Fibroblast of gingiva (primary cell): ENCODE measurements around the gene BRAT1.

Experiments
- DNase-seq: peaks from one replicate; pipeline ENCODE4 v3.0.0-alpha.2; 2011; ENCODE audit warnings: low read depth

BRAT1 gene

DNA sequence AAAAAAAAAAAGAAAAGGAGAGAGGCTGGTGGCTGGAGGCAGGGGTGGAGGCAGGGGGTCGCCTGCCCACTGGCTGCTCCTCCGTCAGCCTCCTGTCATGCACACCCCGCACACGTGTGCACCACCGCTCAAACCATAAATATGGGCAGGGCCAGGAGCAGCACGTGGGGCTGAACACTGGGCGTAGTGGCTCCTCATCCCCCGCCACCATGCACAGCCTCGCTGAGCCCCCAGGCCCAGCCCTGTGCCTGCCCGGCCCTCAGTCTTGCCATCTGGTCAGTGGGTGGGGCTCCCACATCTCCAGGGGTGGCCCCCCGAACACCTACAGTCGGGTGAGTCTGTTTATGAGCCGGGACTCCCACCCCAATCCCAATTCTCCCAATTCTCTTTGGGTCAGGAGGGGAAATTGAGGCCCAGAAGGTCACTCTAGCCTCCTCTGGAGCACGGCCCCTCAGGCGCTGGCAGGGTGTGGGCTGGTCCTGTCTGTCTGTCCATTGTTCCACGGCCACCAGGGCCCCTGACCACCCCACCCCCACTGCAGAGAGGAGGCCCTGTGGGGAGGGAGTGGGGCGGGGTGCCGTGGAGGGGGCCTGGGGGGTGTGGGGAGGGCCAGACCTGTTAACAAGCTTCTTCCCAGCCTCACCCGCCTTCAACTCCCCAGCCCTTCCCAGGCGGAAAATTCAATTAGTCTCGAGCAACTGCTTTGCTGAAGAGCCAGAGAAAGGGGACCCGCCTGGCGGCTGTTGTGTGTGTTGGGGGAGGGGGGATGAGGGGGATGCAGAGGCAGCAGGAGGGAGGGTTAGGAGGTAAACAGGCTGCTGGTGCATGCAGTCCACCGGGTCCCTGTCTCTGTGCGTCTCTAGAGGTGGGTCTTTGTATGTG, 59.7 kb downstream of the BRAT1 start:
- DNase-seq, result no peak

GRCh38 chr7:2494191-2495130, 60.9 kb downstream of the BRAT1 start:
- DNase-seq, result no peak

- DNase-seq, result no peak
These were observed 61.8 kb downstream of the BRAT1 start for GRCh38 chr7:2493205-2494164.

DNA sequence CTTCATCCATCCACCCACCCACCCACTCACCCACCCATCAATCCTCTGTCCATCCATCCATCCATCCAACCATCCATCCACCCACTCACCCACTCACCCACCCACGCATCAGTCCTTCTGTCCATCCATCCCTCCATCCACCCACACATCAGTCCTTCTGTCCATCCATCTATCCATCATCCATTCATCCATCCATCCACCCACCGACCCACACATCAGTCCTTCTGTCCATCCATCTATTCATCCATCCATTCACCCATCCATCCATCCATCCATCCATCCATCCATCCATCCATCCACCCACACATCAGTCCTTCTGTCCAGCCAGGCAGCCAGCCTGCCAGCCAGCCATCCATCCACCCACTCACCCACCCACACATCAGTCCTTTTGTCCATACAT, 63.3 kb downstream of the BRAT1 start:
- no peak for DNase-seq

DNA sequence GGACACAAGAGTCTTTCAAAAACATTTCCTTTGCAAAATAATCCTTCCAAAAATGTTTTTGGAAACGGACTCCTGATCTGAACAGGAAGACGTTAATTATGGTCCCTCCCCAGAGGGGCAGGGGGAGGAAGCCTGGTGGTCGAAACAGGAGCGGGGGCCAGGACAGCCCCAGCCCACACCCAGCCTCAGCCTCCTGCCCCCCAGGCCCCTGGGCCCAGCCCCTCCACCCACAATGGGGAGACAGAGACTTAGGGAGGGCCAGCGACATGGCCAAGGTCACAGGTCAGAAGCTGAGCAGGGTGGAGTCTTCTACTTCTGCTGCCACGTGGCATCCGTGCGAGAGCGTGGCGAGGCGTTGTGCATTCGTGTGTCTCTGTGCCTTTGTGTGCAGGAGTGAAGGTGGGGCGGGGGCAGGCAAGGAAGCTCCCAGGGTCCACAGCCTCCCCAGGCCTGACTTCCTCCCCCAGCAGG, 65.1 kb downstream of the BRAT1 start:
- DNase-seq, result no peak

DNA sequence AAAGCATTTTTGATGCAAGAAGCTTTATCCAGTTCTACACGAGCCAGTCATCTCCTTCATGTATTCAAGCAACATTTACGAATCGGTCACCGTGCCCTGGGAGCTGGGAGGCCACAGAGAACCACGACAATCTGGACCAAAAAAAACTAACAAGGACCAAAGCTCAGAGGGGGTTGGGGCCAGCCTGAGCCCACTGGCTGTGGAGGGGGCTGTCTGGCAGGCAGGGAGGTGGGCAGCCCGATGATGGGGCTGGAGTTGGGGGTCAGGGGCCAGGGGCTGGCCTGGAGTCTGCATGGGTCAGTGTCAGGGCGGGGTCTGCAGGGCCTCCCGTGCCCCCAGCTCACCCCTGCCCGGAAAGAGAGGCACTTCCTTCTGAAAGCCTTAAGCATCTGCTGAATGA, 66.6 kb downstream of the BRAT1 start:
- no peak for DNase-seq

DNA sequence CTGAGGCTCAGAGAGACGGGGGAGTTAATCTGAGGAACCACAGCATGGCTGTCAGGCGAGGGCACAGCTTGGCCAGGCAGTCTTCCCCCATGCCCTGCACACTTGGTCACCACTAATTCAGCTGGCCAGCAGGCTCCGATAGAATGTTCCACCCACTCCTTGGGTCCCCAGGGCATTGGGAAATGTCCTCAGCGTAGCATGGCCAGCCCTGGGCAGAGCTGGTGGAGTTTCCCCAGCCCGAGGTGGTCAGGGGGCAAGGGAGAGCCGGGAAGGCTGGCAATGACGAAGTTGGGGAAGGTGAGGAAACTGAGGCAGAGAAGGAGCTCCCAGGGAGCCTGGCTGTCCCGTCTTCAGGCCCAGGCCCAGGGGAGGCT, 67.1 kb downstream of the BRAT1 start:
- DNase-seq, result peak; percentile 82
